ENCODE measurements around the gene LCN12.

LCN12 gene

GRCh38 chr9:136958898-136959850 is 7.1 kb downstream of the LCN12 start:
- DNase-seq: no peak

- no peak for DNase-seq
Measured at GRCh38 chr9:136960212-136960937, 8.3 kb downstream of the LCN12 start.

GRCh38 chr9:136960938-136961275 is 8.8 kb downstream of the LCN12 start:
- DNase-seq: no peak

- DNase-seq: no peak
Measured at GRCh38 chr9:136961279-136962065, 9.4 kb downstream of the LCN12 start.

- no peak for DNase-seq
Measured at GRCh38 chr9:136962163-136962562, 10.1 kb downstream of the LCN12 start.

- DNase-seq: no peak
Measured at GRCh38 chr9:136962701-136963248, 10.7 kb downstream of the LCN12 start.

GRCh38 chr9:136963341-136963740 is 11.3 kb downstream of the LCN12 start:
- no peak for DNase-seq

- DNase-seq: no peak
Measured at GRCh38 chr9:136963751-136964150, 11.7 kb downstream of the LCN12 start.

GRCh38 chr9:136964171-136964689 is 12.2 kb downstream of the LCN12 start:
- no peak for DNase-seq

- DNase-seq: no peak
Measured at GRCh38 chr9:136964833-136965422, 12.9 kb downstream of the LCN12 start.

GRCh38 chr9:136965771-136966484 is 13.9 kb downstream of the LCN12 start:
- no peak for DNase-seq

- DNase-seq: no peak
Measured at GRCh38 chr9:136968333-136969127, 16.5 kb downstream of the LCN12 start.

- DNase-seq: no peak
Measured at GRCh38 chr9:136969150-136969549, 17.1 kb downstream of the LCN12 start.

- DNase-seq: no peak
Measured at GRCh38 chr9:136969774-136970173, 17.7 kb downstream of the LCN12 start.

- DNase-seq: no peak
Measured at GRCh38 chr9:136970361-136970760, 18.3 kb downstream of the LCN12 start.

- DNase-seq: no peak
Measured at GRCh38 chr9:136971746-136972145, 19.7 kb downstream of the LCN12 start.

GRCh38 chr9:136972335-136972734 is 20.3 kb downstream of the LCN12 start:
- no peak for DNase-seq

GRCh38 chr9:136972743-136973142 is 20.7 kb downstream of the LCN12 start:
- DNase-seq: no peak

GRCh38 chr9:136973618-136974617 is 21.8 kb downstream of the LCN12 start:
- DNase-seq: no peak

Measured in NK-92 treated with Interleukin-12 subunit alpha and Interleukin-12 subunit beta, amount 100 ng/mL, for 24 hours (cell line).